ENCODE results near the gene DPYSL4.
A peak's percentile ranks its signal among the peaks of the same experiment; 100 is the strongest.

Gene DPYSL4

GRCh38 chr10:132229834-132230556 lies 43.2 kb downstream of the DPYSL4 start:
- FAIRE-seq (no peak), DNase-seq (ENCODE audit: insufficient read length, low spot score) (peak; percentile 75)
- TF ChIP-seq POU2F2 (IDR thresholded peaks at IDR 0.05; ENCODE audit: low read depth, low read length) (no peak), SPI1 (IDR thresholded peaks at IDR 0.05; ENCODE audit: low read depth, low read length) (no peak), TAF1 (IDR thresholded peaks at IDR 0.05; ENCODE audit: low read depth, low read length) (no peak), PAX5 (IDR thresholded peaks at IDR 0.05; ENCODE audit: insufficient read depth, low read length, severe bottlenecking) (no peak), POLR2A (IDR thresholded peaks at IDR 0.05; ENCODE audit: low read depth, low read length) (no peak), POLR2AphosphoS5 (IDR thresholded peaks at IDR 0.05; ENCODE audit: low read depth, low read length) (no peak)

GRCh38 chr10:132230557-132231210 lies 43.9 kb downstream of the DPYSL4 start:
- TF ChIP-seq SPI1 (IDR thresholded peaks at IDR 0.05; ENCODE audit: low read depth, low read length), result no peak
- TF ChIP-seq PAX5 (IDR thresholded peaks at IDR 0.05; ENCODE audit: insufficient read depth, low read length, severe bottlenecking), result no peak
- no peak for TF ChIP-seq POU2F2 (IDR thresholded peaks at IDR 0.05; ENCODE audit: low read depth, low read length)
- no peak for TF ChIP-seq TAF1 (IDR thresholded peaks at IDR 0.05; ENCODE audit: low read depth, low read length)
- no peak for TF ChIP-seq POLR2AphosphoS5 (IDR thresholded peaks at IDR 0.05; ENCODE audit: low read depth, low read length)
- TF ChIP-seq POLR2A (IDR thresholded peaks at IDR 0.05; ENCODE audit: low read depth, low read length), result no peak
- FAIRE-seq (no peak), DNase-seq (ENCODE audit: insufficient read length, low spot score) (no peak)

DNA sequence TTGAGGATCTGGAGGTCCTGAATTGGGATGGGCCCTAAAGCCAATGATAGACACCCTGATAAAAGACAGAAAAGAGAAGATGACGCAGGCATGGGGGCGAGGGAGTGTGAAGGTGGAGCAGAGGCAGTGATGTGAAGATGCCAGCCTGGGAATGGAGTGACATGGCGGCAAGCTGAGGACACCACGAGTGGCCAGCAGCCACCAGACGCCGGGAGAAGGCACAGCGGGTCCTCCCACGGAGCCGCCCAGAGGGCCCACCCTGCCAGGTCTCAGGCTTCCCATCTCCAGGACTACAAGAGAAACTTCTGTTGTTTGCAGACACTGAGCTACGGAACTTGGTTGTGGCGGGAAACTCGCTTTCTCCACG lies 44.9 kb downstream of the DPYSL4 start:
- FAIRE-seq (no peak), DNase-seq (ENCODE audit: insufficient read length, low spot score) (no peak)
- TF ChIP-seq SPI1 (IDR thresholded peaks at IDR 0.05; ENCODE audit: low read depth, low read length) (no peak), POLR2A (IDR thresholded peaks at IDR 0.05; ENCODE audit: low read depth, low read length) (no peak), TAF1 (IDR thresholded peaks at IDR 0.05; ENCODE audit: low read depth, low read length) (no peak), PAX5 (IDR thresholded peaks at IDR 0.05; ENCODE audit: insufficient read depth, low read length, severe bottlenecking) (no peak), POLR2AphosphoS5 (IDR thresholded peaks at IDR 0.05; ENCODE audit: low read depth, low read length) (no peak), POU2F2 (IDR thresholded peaks at IDR 0.05; ENCODE audit: low read depth, low read length) (no peak)

- peak; percentile 61 for FAIRE-seq
- DNase-seq (ENCODE audit: insufficient read length, low spot score), result no peak
- TF ChIP-seq POLR2A (IDR thresholded peaks at IDR 0.05; ENCODE audit: low read depth, low read length) (no peak), POU2F2 (IDR thresholded peaks at IDR 0.05; ENCODE audit: low read depth, low read length) (no peak), SPI1 (IDR thresholded peaks at IDR 0.05; ENCODE audit: low read depth, low read length) (peak; percentile 49)
Measured at GRCh38 chr10:132232023-132232951, 45.5 kb downstream of the DPYSL4 start.

DNA sequence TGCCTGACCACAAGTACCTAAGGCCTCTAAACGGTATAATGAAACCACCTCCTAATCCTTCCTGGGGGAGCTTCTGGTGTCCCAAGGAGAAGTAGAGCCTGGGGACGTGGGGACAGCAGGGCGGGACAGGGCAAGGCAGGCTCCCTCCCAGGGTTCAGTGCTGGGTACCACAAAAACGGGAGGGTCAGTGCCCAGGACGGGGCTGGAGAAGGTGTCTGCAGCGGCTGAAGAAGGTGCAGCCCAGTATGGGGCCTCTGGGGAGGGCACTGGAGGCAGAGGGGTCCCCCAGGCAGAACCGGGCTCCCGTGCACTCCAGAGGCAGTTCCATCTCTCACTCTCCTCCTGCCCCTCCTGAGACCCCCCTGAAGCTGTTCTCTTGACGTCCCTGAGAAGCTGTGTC lies 46.2 kb downstream of the DPYSL4 start:
- no peak for FAIRE-seq

GRCh38 chr10:132233501-132234085 lies 46.8 kb downstream of the DPYSL4 start:
- FAIRE-seq (no peak), DNase-seq (ENCODE audit: insufficient read length, low spot score) (no peak)
- TF ChIP-seq SPI1 (IDR thresholded peaks at IDR 0.05; ENCODE audit: low read depth, low read length), result no peak
- no peak for TF ChIP-seq POLR2A (IDR thresholded peaks at IDR 0.05; ENCODE audit: low read depth, low read length)
- no peak for TF ChIP-seq POU2F2 (IDR thresholded peaks at IDR 0.05; ENCODE audit: low read depth, low read length)
- TF ChIP-seq PAX5 (IDR thresholded peaks at IDR 0.05; ENCODE audit: insufficient read depth, low read length, severe bottlenecking), result no peak
- no peak for TF ChIP-seq POLR2AphosphoS5 (IDR thresholded peaks at IDR 0.05; ENCODE audit: low read depth, low read length)
- no peak for TF ChIP-seq TAF1 (IDR thresholded peaks at IDR 0.05; ENCODE audit: low read depth, low read length)

More for the DNA sequence above, 46.2 kb downstream of the DPYSL4 start:
- no peak for DNase-seq (ENCODE audit: insufficient read length, low spot score)
- no peak for TF ChIP-seq SPI1 (IDR thresholded peaks at IDR 0.05; ENCODE audit: low read depth, low read length)
- TF ChIP-seq POU2F2 (IDR thresholded peaks at IDR 0.05; ENCODE audit: low read depth, low read length), result no peak
- no peak for TF ChIP-seq POLR2A (IDR thresholded peaks at IDR 0.05; ENCODE audit: low read depth, low read length)
- TF ChIP-seq TAF1 (IDR thresholded peaks at IDR 0.05; ENCODE audit: low read depth, low read length), result no peak
- no peak for TF ChIP-seq POLR2AphosphoS5 (IDR thresholded peaks at IDR 0.05; ENCODE audit: low read depth, low read length)
- no peak for TF ChIP-seq PAX5 (IDR thresholded peaks at IDR 0.05; ENCODE audit: insufficient read depth, low read length, severe bottlenecking)

DNA sequence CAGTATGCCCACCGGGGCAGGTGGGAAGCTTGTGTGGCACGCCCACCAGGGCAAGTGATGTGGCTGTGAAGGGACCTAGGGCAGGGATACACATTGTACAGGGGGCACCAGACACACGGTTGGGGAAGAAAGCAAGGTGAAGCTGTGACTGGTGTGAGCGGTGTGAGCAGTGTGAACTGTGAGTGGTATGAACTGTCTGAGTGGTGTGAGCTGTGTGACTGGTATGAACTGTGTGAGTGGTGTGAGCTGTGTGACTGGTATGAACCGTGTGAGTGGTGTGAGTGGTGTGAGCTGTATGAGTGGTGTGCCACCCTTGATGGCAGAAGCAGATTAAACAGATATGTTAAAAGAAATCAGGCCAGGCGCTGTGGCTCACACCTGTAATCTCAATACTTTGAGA lies 48.1 kb downstream of the DPYSL4 start:
- DNase-seq (ENCODE audit: insufficient read length, low spot score) (no peak), FAIRE-seq (no peak)
- TF ChIP-seq POLR2AphosphoS5 (IDR thresholded peaks at IDR 0.05; ENCODE audit: low read depth, low read length), result no peak
- no peak for TF ChIP-seq POLR2A (IDR thresholded peaks at IDR 0.05; ENCODE audit: low read depth, low read length)

DNA sequence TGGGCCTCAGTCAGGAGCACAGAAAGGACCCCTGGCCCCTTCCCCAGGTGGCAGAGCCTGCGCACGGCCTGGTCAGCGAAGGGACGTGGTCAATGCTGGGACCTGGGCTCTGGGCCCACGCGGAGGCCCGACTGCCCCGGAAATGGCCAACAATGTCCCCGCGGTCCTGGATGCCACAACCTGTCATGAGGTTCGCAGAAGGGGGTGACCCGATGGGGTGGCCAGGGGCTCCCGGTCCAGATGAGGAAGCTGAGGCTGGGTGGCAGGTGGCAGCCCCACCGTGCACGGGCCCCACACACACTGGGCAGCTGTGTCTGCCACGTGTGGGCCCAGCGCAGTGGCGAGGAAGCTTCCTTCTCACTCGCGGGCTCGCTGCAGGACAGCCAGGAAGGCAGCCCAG lies 49.4 kb downstream of the DPYSL4 start:
- TF ChIP-seq TAF1 (IDR thresholded peaks at IDR 0.05; ENCODE audit: low read depth, low read length) (no peak), PAX5 (IDR thresholded peaks at IDR 0.05; ENCODE audit: insufficient read depth, low read length, severe bottlenecking) (no peak), SPI1 (IDR thresholded peaks at IDR 0.05; ENCODE audit: low read depth, low read length) (no peak), POU2F2 (IDR thresholded peaks at IDR 0.05; ENCODE audit: low read depth, low read length) (no peak), POLR2AphosphoS5 (IDR thresholded peaks at IDR 0.05; ENCODE audit: low read depth, low read length) (no peak), POLR2A (IDR thresholded peaks at IDR 0.05; ENCODE audit: low read depth, low read length) (no peak)
- FAIRE-seq (no peak), DNase-seq (ENCODE audit: insufficient read length, low spot score) (no peak)

GRCh38 chr10:132236881-132237280 lies 50.1 kb downstream of the DPYSL4 start:
- FAIRE-seq (no peak), DNase-seq (ENCODE audit: insufficient read length, low spot score) (no peak)
- TF ChIP-seq TAF1 (IDR thresholded peaks at IDR 0.05; ENCODE audit: low read depth, low read length) (no peak), POLR2AphosphoS5 (IDR thresholded peaks at IDR 0.05; ENCODE audit: low read depth, low read length) (no peak), SPI1 (IDR thresholded peaks at IDR 0.05; ENCODE audit: low read depth, low read length) (no peak), POLR2A (IDR thresholded peaks at IDR 0.05; ENCODE audit: low read depth, low read length) (no peak), POU2F2 (IDR thresholded peaks at IDR 0.05; ENCODE audit: low read depth, low read length) (no peak), PAX5 (IDR thresholded peaks at IDR 0.05; ENCODE audit: insufficient read depth, low read length, severe bottlenecking) (no peak)

Data from GM12891 (cell line).